Measurements from ENCODE around the gene TMC1.

- TF ChIP-seq CTCF (IDR thresholded peaks at IDR 0.05; ENCODE audit: low read depth, low read length) (no peak), EZH2phosphoT487 (IDR thresholded peaks at IDR 0.05; ENCODE audit: low read depth) (no peak)
These were observed 352.0 kb downstream of the TMC1 start for GRCh38 chr9:72873456-72873855.

Data from OCI-LY3 (cell line).